Central memory CD8-positive, alpha-beta T cell (primary cell): ENCODE measurements around the gene ACTN4.
A peak's percentile ranks its signal among the peaks of the same experiment; 100 is the strongest.

Experiments
- ATAC-seq: fragments of 150-1000 bp; cut with Tn5 transposase; replicated peaks from 2 replicates; pipeline ENCODE4 v1.10.0; 2022; ENCODE audit warnings: mild to moderate bottlenecking, moderate FRiP score, moderate number of reproducible peaks; ENCODE audit not compliant: poor library complexity, severe bottlenecking; ENCODE audit errors: extremely low read depth
- DNase-seq, 2 donors: peaks; one replicate each; pipeline ENCODE4 v3.0.0; 2021; ENCODE audit warnings: low spot score in 2 of 2
- H3K27ac Mint-ChIP-seq: one replicate; pipeline ENCODE4 v1.8.0; 2022; ENCODE audit warnings: low read depth, mild to moderate bottlenecking, moderate library complexity, mixed read lengths
- H3K27me3 Mint-ChIP-seq: one replicate; pipeline ENCODE4 v1.8.0; 2022; ENCODE audit warnings: mixed read lengths
- H3K36me3 Mint-ChIP-seq: one replicate; pipeline ENCODE4 v1.8.0; 2022; ENCODE audit warnings: mild to moderate bottlenecking, moderate library complexity, mixed read lengths; ENCODE audit not compliant: insufficient read depth
- H3K4me1 Mint-ChIP-seq: one replicate; pipeline ENCODE4 v1.8.0; 2022; ENCODE audit warnings: mixed read lengths
- H3K4me3 Mint-ChIP-seq: one replicate; pipeline ENCODE4 v1.8.0; 2022; ENCODE audit warnings: mild to moderate bottlenecking, moderate library complexity, mixed read lengths
- H3K9me3 Mint-ChIP-seq: one replicate; pipeline ENCODE4 v1.8.0; 2022; ENCODE audit warnings: mixed read lengths

Gene ACTN4

DNA sequence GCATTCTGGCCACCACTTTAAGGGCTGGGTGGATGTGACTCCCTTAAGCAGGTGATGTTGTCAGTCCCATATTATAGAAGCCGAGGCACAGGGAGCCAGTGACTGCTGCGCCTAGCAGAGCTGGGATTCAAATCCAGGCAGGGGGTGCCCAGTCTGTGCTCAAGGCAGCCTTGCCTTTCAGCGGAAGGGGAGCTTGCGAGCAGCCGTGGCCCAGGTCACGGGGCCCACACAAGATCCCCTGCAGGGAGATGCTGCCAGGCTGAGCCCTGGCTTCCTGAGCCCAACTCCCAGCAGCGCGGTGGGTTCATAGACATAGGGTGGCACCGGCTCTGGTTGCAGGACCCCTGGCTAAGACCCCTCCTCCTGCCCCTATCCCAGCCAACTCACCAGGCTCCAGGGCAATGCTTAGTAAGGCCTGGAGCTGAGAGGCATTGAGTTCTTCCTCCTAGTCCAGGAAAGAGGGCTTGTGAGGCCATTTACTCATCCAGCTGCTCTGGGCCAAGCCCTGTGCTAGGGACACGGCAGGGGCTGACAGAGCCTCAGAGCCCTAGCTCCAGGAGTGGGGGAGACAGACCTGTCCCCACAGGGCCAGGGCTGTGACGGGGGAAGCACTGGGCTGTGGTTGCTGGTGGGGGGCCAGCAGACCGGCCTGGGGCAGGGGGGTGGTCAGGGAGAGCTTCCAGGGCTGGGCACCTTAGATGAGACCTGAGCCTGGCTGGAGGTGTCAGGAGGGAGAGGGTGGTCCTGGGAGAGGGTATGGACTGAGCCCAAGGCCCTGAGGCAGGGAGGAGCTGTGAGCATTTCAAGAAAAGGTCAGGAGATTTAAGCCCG is 87.2 kb downstream of the ACTN4 start:
- peak overlapping the region; percentile 65 for H3K4me3 Mint-ChIP-seq
- H3K27ac Mint-ChIP-seq, result peak overlapping the region; percentile 93
- H3K4me1 Mint-ChIP-seq, result peaks cover 69% of the 10 kb centered on the region

GRCh38 chr19:38735257-38735686 is 87.8 kb downstream of the ACTN4 start:
- Mint-ChIP-seq H3K36me3 (peaks cover 28% of the 10 kb centered on the region), H3K27me3 (no peaks in the 10 kb centered on the region), H3K4me3 (peak overlapping the region; percentile 65), H3K9me3 (no peaks in the 10 kb centered on the region), H3K27ac (peak overlapping the region; percentile 93), H3K4me1 (peaks cover 67% of the 10 kb centered on the region)
- DNase-seq (peak; percentile 33), ATAC-seq (peak; percentile 11)

More for the DNA sequence above, 87.2 kb downstream of the ACTN4 start:
- H3K36me3 Mint-ChIP-seq, result peaks cover 30% of the 10 kb centered on the region
- no peaks in the 10 kb centered on the region for H3K27me3 Mint-ChIP-seq
- H3K9me3 Mint-ChIP-seq, result no peaks in the 10 kb centered on the region
- ATAC-seq (peak; percentile 40), DNase-seq (no peak)

DNA sequence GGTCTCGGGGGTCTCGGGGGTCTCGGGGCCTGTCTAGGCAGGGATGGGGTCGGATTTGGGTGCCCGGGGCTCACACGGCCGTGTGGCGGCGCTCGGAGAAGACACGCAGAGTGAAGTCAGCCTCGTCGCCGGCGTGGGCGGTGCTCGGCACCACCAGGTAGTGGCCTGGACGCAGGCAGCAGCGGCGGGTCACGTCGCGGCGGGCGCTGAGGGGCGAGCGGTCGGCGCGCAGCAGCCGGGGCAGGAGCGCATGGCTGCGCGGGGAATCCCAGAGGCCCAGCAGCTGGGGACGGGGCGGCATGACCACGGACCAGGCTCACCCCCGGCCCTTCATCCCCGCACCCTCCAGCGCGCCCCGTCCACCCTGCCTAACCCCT is 88.6 kb downstream of the ACTN4 start:
- Mint-ChIP-seq H3K27me3 (no peaks in the 10 kb centered on the region), H3K9me3 (no peaks in the 10 kb centered on the region), H3K4me3 (peak overlapping the region; percentile 65), H3K4me1 (peaks cover 64% of the 10 kb centered on the region), H3K27ac (peak overlapping the region; percentile 93), H3K36me3 (peaks cover 27% of the 10 kb centered on the region)
- ATAC-seq, result peak; percentile 52
- peak in 1 of 2 donors; percentile 37 for DNase-seq

DNA sequence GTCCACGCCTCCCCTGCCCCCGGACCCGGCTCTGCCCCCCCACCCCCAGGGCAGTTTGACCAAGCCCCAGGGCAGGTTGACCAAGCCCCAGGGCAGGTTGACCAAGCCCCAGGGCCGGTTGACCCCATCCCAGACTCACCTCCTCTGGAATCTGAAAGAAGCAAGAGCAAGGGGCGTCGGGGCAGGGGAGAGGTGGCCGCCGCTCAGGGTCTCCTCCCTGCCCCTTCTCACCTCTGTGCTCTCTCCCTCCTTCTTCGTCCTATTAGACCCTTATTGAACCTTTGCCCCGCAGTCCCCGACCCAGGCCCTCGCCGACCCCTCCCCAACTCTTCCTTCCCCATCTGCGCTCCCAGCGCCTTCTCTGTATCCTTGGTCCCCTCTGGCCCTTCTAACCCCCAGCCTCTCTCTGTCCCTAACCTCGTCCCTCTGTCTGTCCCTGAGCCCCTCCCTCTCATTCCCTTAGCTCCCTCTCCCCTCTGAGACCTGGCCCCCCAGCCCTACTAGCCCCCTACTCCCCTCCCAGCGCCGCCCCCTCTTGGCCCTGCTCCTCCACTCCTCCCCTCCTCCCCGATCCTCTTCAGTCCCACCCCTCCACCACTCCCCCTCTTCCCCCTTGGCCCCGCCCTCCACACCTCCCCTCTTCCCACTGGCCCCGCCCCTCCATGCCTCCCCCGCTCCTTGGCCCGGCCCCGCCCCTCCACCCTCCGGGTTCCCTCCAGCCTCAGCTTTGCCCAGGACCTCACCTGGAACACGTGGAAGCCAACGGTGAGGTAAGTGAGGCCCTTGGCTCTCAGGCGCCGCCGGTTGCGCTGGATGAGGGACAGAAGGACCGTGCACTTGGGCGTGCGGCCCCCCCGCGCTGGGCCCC is 89.2 kb downstream of the ACTN4 start:
- no peaks in the 10 kb centered on the region for H3K9me3 Mint-ChIP-seq
- ATAC-seq (no peak), DNase-seq (no peak)
- peak overlapping the region; percentile 65 for H3K4me3 Mint-ChIP-seq
- peaks cover 62% of the 10 kb centered on the region for H3K4me1 Mint-ChIP-seq
- peak overlapping the region; percentile 93 for H3K27ac Mint-ChIP-seq
- peaks cover 27% of the 10 kb centered on the region for H3K36me3 Mint-ChIP-seq
- no peaks in the 10 kb centered on the region for H3K27me3 Mint-ChIP-seq

GRCh38 chr19:38737281-38737865 is 89.9 kb downstream of the ACTN4 start:
- ATAC-seq (no peak), DNase-seq (no peak)
- H3K27me3 Mint-ChIP-seq, result no peaks in the 10 kb centered on the region
- peak overlapping the region; percentile 65 for H3K4me3 Mint-ChIP-seq
- peak overlapping the region; percentile 80 for H3K27ac Mint-ChIP-seq
- H3K36me3 Mint-ChIP-seq, result peaks cover 26% of the 10 kb centered on the region
- H3K9me3 Mint-ChIP-seq, result no peaks in the 10 kb centered on the region
- H3K4me1 Mint-ChIP-seq, result peaks cover 54% of the 10 kb centered on the region

GRCh38 chr19:38737921-38738737 is 90.7 kb downstream of the ACTN4 start:
- no peaks in the 10 kb centered on the region for H3K27me3 Mint-ChIP-seq
- H3K9me3 Mint-ChIP-seq, result no peaks in the 10 kb centered on the region
- DNase-seq (no peak), ATAC-seq (no peak)
- peak overlapping the region; percentile 80 for H3K27ac Mint-ChIP-seq
- peaks cover 47% of the 10 kb centered on the region for H3K4me1 Mint-ChIP-seq
- H3K4me3 Mint-ChIP-seq, result peak overlapping the region; percentile 65
- H3K36me3 Mint-ChIP-seq, result peaks cover 22% of the 10 kb centered on the region

GRCh38 chr19:38739440-38740256 is 92.2 kb downstream of the ACTN4 start:
- Mint-ChIP-seq H3K4me1 (peaks cover 38% of the 10 kb centered on the region), H3K27ac (peak overlapping the region; percentile 13), H3K27me3 (no peaks in the 10 kb centered on the region), H3K4me3 (no peak overlapping the region), H3K36me3 (peaks cover 19% of the 10 kb centered on the region), H3K9me3 (no peaks in the 10 kb centered on the region)
- ATAC-seq (peak; percentile 29), DNase-seq (no peak)

DNA sequence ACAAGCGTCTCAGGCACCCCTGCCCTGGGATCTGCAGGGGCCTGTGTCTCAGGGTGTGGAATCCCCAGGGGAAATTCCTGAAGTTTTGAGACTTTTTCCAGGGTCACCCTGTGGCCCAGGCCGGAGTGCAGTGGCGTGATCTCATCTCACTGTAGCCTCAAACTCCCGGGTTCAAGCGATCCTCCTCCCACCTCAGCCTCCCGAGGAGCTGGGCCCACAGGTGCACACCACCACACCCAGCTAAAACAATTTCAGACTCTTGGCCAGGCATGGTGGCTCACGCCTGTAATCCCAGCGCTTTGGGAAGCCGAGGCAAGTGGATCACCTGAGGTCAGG is 92.8 kb downstream of the ACTN4 start:
- ATAC-seq, result no peak
- peaks cover 15% of the 10 kb centered on the region for H3K36me3 Mint-ChIP-seq
- no peaks in the 10 kb centered on the region for H3K27me3 Mint-ChIP-seq
- no peak overlapping the region for H3K4me3 Mint-ChIP-seq
- no peaks in the 10 kb centered on the region for H3K9me3 Mint-ChIP-seq
- peak overlapping the region; percentile 13 for H3K27ac Mint-ChIP-seq
- H3K4me1 Mint-ChIP-seq, result peaks cover 32% of the 10 kb centered on the region
- DNase-seq, result no peak

DNA sequence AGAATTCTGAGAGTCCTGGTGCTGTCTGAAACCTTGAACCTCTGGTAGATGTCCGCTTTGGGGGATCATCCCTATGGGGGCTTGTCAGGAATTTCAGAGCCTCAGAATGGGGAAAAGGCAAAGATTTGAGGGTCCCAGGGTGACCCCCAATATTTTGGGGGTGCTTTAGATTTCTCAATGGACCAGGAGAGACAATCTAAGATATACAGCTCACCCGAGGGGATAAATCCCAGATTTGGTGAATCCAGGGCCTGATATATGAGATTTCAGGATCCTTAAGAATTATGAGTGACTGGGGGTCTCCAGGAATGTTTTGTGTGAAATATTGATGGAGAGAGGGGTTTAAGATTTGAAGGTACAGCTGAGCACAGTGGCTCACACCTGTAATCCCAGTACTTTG is 93.5 kb downstream of the ACTN4 start:
- Mint-ChIP-seq H3K27me3 (no peaks in the 10 kb centered on the region), H3K36me3 (peaks cover 11% of the 10 kb centered on the region), H3K9me3 (no peaks in the 10 kb centered on the region), H3K4me1 (peaks cover 29% of the 10 kb centered on the region), H3K27ac (no peak overlapping the region), H3K4me3 (no peak overlapping the region)
- ATAC-seq, result no peak
- no peak for DNase-seq

DNA sequence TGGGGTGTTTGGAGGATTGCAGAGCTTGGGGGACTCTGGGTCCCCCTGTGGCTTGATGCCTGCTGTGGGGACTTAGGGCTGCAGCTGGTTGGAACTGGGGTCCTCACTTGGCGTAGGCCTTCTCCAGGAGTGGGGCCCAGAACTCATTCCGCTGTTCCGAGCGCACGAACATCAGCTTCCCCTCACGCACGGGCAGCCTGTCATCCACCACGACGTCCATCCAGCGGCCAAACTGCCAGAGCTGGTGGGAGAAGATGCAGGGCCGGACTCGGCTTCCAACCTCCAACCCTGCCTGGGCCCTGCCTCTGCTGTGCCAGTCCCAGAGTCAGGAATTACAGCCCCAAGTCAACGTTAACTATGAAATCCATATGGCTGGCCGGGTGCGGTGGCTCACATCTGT is 94.2 kb downstream of the ACTN4 start:
- H3K9me3 Mint-ChIP-seq, result no peaks in the 10 kb centered on the region
- H3K36me3 Mint-ChIP-seq, result peaks cover 7% of the 10 kb centered on the region
- H3K4me3 Mint-ChIP-seq, result no peak overlapping the region
- H3K4me1 Mint-ChIP-seq, result peaks cover 25% of the 10 kb centered on the region
- no peaks in the 10 kb centered on the region for H3K27me3 Mint-ChIP-seq
- H3K27ac Mint-ChIP-seq, result no peak overlapping the region
- ATAC-seq (no peak), DNase-seq (no peak)

- H3K27ac Mint-ChIP-seq, result peak overlapping the region; percentile 38
- H3K27me3 Mint-ChIP-seq, result no peaks in the 10 kb centered on the region
Observed at GRCh38 chr19:38742296-38742695, 94.8 kb downstream of the ACTN4 start.

More at GRCh38 chr19:38742296-38742695, 94.8 kb downstream of the ACTN4 start:
- no peak overlapping the region for H3K4me3 Mint-ChIP-seq
- peaks cover 7% of the 10 kb centered on the region for H3K36me3 Mint-ChIP-seq
- ATAC-seq, result no peak
- peaks cover 25% of the 10 kb centered on the region for H3K4me1 Mint-ChIP-seq
- no peak for DNase-seq
- H3K9me3 Mint-ChIP-seq, result no peaks in the 10 kb centered on the region
